Caco-2 (cell line): ENCODE data around the gene CDC34. TPM values are rescaled to one million over a fixed set of nuclear protein-coding genes. Genes with fewer than 3 reads are reported as not detected.

Experiments used
- BruUV-seq: library from RNA; stranded (reverse); fragments of 400-500 nt; replicated peaks from 2 replicates; lab custom pipeline; 2021; lab: Mats Ljungman, UMichigan
- CTCF ChIA-PET: fragments of 300-600 bp; sonication (Branson Sonifier 250); formaldehyde crosslinking; loops from one replicate; lab custom pipeline; 2022; ENCODE audit warnings: antibody characterized with exemption; lab: Charles Lee
- POLR2A ChIA-PET: fragments of 300-600 bp; sonication (Branson Sonifier 250); formaldehyde crosslinking; loops from one replicate; lab custom pipeline; 2022; ENCODE audit warnings: antibody characterized with exemption; lab: Charles Lee
- DNase-seq, 2 experiments: peaks; one replicate each; pipeline versions ENCODE4 v3.0.0 to v3.0.0-alpha.2; 2020 to 2022
- H3K27me3 ChIP-seq: replicated peaks from 2 replicates; pipeline ENCODE4 v1.6.0; 2011; ENCODE audit warnings: low read length; ENCODE audit not compliant: control insufficient read depth, insufficient read depth
- H3K36me3 ChIP-seq: 2 replicates; pipeline ENCODE4 v1.5.1; 2011; ENCODE audit warnings: low read length; ENCODE audit not compliant: control insufficient read depth, insufficient read depth
- H3K4me1 ChIP-seq: fragments of 250-450 bp; sonication (Bioruptor Pico); 2 replicates; pipeline ENCODE4 v1.5.1; 2020; ENCODE audit warnings: mild to moderate bottlenecking
- H3K4me3 ChIP-seq: 2 replicates; pipeline ENCODE4 v1.5.1; 2011; ENCODE audit warnings: low read depth, mild to moderate bottlenecking, control low read depth, low read length
- H3K9me3 ChIP-seq: fragments of 250-450 bp; sonication (Bioruptor Pico); 2 replicates; pipeline ENCODE4 v1.5.1; 2020; ENCODE audit warnings: mild to moderate bottlenecking, moderate library complexity
- H3K27ac Mint-ChIP-seq: one replicate; pipeline ENCODE4 v1.8.0; 2022; ENCODE audit warnings: mixed read lengths; ENCODE audit not compliant: unreplicated experiment
- H3K27me3 Mint-ChIP-seq: one replicate; pipeline ENCODE4 v1.8.0; 2022; ENCODE audit warnings: mixed read lengths; ENCODE audit not compliant: insufficient read depth, unreplicated experiment
- H3K36me3 Mint-ChIP-seq: one replicate; pipeline ENCODE4 v1.8.0; 2022; ENCODE audit warnings: mild to moderate bottlenecking, mixed read lengths; ENCODE audit not compliant: insufficient read depth, unreplicated experiment
- H3K4me1 Mint-ChIP-seq: one replicate; pipeline ENCODE4 v1.8.0; 2022; ENCODE audit warnings: low read depth, mixed read lengths; ENCODE audit not compliant: unreplicated experiment
- H3K4me3 Mint-ChIP-seq: one replicate; pipeline ENCODE4 v1.8.0; 2022; ENCODE audit warnings: mild to moderate bottlenecking, moderate library complexity, mixed read lengths; ENCODE audit not compliant: unreplicated experiment
- H3K9me3 Mint-ChIP-seq: one replicate; pipeline ENCODE4 v1.8.0; 2022; ENCODE audit warnings: mixed read lengths; ENCODE audit not compliant: unreplicated experiment
- intact Hi-C: fragments of 100-400 bp; cut with micrococcal nuclease; formaldehyde crosslinking; loops from one replicate; pipeline ENCODE4 v1.10.0; 2022; ENCODE audit not compliant: unreplicated experiment
- total RNA-seq: library from RNA; stranded (reverse); gene quantifications from 2 replicates; pipeline ENCODE4 v1.2.3, GENCODE V29; 2022
- TF ChIP-seq, protein P1 (sequence below), 2 experiments: fragments of 200-600 bp in 1 of 2; IDR thresholded peaks; 1 replicate in 1 of 2; 2 replicates in 1 of 2; pipeline versions ENCODE4 v1.5.1 to v1.8.0; 2011 to 2022; ENCODE audit warnings: antibody characterized with exemption in 1 of 2, control low read depth in 1 of 2, inconsistent platforms in 1 of 2, low read depth in 1 of 2, low read length in 1 of 2, mild to moderate bottlenecking in 1 of 2, moderate library complexity in 1 of 2; ENCODE audit not compliant: insufficient read depth in 1 of 2, severe bottlenecking in 1 of 2, unreplicated experiment in 1 of 2

Gene CDC34
- total RNA-seq, 1 experiment from 2014 or later = 129 TPM

DNA sequence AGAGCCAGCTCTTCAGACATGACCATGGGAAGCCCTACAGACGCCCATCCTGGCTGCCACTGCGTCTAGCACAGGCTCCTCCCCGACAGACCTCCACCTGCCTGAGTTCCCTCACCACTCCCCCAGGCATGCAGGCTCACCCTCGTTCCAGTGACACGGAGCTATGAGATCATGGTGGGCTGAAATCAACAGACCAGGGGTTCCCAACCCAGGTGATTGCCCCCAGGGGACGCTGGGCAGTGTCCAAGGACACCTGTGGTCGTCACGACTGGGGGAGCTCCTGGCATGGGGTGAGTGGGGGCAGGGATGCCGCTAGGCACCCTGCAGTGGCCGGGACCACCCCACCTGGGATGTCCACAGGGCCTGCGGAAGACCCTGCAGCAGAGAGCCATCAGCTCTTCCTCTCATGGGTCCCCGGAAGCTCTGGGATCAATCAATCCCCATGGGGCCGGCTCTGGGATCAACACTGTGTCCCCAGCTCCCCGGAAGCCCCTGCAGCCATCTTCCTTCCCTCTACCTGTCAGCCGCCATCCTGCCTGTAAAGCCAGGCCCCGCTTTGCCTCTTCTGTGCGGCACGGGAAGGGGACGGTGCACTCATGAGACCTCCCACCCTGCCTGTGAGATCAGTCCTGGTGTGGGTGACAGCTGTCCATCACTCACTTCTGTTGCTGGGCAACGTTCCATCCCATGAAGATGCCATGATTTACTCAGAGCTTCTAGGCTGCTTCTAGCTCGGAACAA is 48.1 kb upstream of the CDC34 start:
- Histone ChIP-seq H3K27me3 (no peaks in the 10 kb centered on the region), H3K9me3 (no peaks in the 10 kb centered on the region), H3K4me3 (no peak overlapping the region), H3K4me1 (no peaks in the 10 kb centered on the region), H3K36me3 (no peaks in the 10 kb centered on the region)
- TF ChIP-seq, protein P1, sequence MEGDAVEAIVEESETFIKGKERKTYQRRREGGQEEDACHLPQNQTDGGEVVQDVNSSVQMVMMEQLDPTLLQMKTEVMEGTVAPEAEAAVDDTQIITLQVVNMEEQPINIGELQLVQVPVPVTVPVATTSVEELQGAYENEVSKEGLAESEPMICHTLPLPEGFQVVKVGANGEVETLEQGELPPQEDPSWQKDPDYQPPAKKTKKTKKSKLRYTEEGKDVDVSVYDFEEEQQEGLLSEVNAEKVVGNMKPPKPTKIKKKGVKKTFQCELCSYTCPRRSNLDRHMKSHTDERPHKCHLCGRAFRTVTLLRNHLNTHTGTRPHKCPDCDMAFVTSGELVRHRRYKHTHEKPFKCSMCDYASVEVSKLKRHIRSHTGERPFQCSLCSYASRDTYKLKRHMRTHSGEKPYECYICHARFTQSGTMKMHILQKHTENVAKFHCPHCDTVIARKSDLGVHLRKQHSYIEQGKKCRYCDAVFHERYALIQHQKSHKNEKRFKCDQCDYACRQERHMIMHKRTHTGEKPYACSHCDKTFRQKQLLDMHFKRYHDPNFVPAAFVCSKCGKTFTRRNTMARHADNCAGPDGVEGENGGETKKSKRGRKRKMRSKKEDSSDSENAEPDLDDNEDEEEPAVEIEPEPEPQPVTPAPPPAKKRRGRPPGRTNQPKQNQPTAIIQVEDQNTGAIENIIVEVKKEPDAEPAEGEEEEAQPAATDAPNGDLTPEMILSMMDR (IDR thresholded peaks at IDR 0.05; ENCODE audit: insufficient read depth in 1 of 2, low read depth in 1 of 2, low read length in 1 of 2, severe bottlenecking in 1 of 2, unreplicated experiment in 1 of 2) = no peak
- Mint-ChIP-seq H3K4me1 (no peaks in the 10 kb centered on the region), H3K27me3 (no peaks in the 10 kb centered on the region), H3K9me3 (peaks cover 22% of the 10 kb centered on the region), H3K4me3 (no peak overlapping the region), H3K27ac (no peak overlapping the region), H3K36me3 (peaks cover 10% of the 10 kb centered on the region)
- intact Hi-C loops = no loop called here
- no peak for DNase-seq
- ChIA-PET CTCF (interaction anchor here (1.0 kb wide), 1 partner anchor 23 kb away, joined by 6 read pairs; no protein-coding TSS in a partner anchor), POLR2A (interaction anchor here (0.6 kb wide), 1 partner anchor 50 kb away, joined by 3 read pairs; no protein-coding TSS in a partner anchor)
- no TSS peak for BruUV-seq

DNA sequence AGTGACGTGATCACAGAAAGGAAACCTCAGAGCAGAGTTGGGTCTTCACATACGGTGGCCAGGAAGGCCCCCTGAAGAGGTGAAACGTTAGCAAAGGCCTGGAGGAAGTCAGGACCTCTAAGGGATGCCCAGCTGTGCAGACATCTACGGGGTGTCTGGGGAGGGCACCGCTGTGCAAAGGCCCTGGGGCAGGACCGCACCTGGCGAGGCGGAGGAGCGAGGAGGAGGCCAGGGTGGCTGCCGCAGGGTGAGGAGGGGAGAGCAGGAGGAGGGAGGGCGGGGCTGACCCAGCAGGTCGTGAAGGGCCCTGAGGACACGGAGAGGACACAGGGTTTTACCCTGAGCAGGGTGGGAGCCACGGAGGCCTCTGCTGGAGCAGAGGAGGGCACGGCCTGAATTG is 47.1 kb upstream of the CDC34 start:
- no peak overlapping the region for H3K27ac Mint-ChIP-seq
- peaks cover 10% of the 10 kb centered on the region for H3K36me3 Mint-ChIP-seq

DNA sequence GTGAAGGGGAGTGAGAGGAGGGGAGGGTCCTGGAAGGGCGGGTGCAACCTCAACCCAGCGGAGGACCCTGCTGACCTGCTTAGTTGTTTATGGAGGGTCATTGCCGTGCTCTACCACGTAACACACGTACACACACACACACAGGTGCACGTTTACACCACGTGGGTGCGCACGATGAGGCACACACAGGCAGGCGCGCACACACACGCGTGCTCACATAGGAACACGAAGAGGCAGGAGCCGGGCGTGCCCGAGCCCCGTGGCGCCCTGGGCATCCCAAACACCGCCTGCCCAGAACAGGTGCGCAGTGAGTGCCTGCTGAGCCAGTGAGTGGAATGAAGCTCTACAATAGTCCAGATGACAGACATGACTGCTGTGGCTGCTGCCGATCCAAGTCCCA is 46.5 kb upstream of the CDC34 start:
- TF ChIP-seq, protein P1 (IDR thresholded peaks at IDR 0.05; ENCODE audit: insufficient read depth in 1 of 2, low read depth in 1 of 2, low read length in 1 of 2, severe bottlenecking in 1 of 2, unreplicated experiment in 1 of 2) = no peak
- H3K4me1 Mint-ChIP-seq = no peaks in the 10 kb centered on the region

More for the DNA sequence above, 47.1 kb upstream of the CDC34 start:
- H3K4me1 ChIP-seq = peaks cover 1% of the 10 kb centered on the region; the same call in 1 of the 2 replicates
- H3K9me3 ChIP-seq = no peaks in the 10 kb centered on the region
- BruUV-seq = no TSS peak
- CTCF ChIA-PET = no interaction called here
- Mint-ChIP-seq H3K9me3 (peaks cover 22% of the 10 kb centered on the region), H3K4me3 (no peak overlapping the region), H3K27me3 (no peaks in the 10 kb centered on the region), H3K4me1 (no peaks in the 10 kb centered on the region)
- TF ChIP-seq, protein P1 (IDR thresholded peaks at IDR 0.05; ENCODE audit: insufficient read depth in 1 of 2, low read depth in 1 of 2, low read length in 1 of 2, severe bottlenecking in 1 of 2, unreplicated experiment in 1 of 2) = no peak
- H3K36me3 ChIP-seq = no peaks in the 10 kb centered on the region
- intact Hi-C loops = no loop called here
- POLR2A ChIA-PET = no interaction called here
- no peak overlapping the region for H3K4me3 ChIP-seq
- DNase-seq = no peak
- no peaks in the 10 kb centered on the region for H3K27me3 ChIP-seq

More for the DNA sequence above, 46.5 kb upstream of the CDC34 start:
- no peak for DNase-seq
- intact Hi-C loops = no loop called here
- Mint-ChIP-seq H3K27me3 (no peaks in the 10 kb centered on the region), H3K9me3 (peaks cover 17% of the 10 kb centered on the region), H3K36me3 (peaks cover 13% of the 10 kb centered on the region), H3K4me3 (no peak overlapping the region), H3K27ac (no peak overlapping the region)
- no peaks in the 10 kb centered on the region for H3K27me3 ChIP-seq
- H3K4me3 ChIP-seq = no peak overlapping the region
- peaks cover 5% of the 10 kb centered on the region; the same call in 1 of the 2 replicates for H3K4me1 ChIP-seq
- ChIA-PET CTCF (no interaction called here), POLR2A (no interaction called here)
- no peaks in the 10 kb centered on the region for H3K36me3 ChIP-seq
- no TSS peak for BruUV-seq
- H3K9me3 ChIP-seq = no peaks in the 10 kb centered on the region
